Activated naive CD4-positive, alpha-beta T cell treated with anti-CD3 and anti-CD28 coated beads for 36 hours (primary cell): Measurements from ENCODE around the gene RAB1B. TPM values are rescaled to one million over a fixed set of nuclear protein-coding genes. Genes with fewer than 3 reads are reported as not detected.
"Not testable (repeated sequence)": the region's sequence is repeated elsewhere in the genome, so short reads cannot be mapped to it uniquely, and the experiment has no call there.

Experiments
- CTCF ChIA-PET: fragments of 350-600 bp; sonication (Branson Sonifier 250); formaldehyde crosslinking; loops from one replicate; lab custom pipeline; 2021; ENCODE audit warnings: antibody characterized with exemption; lab: Charles Lee
- DNase-seq: peaks from one replicate; pipeline ENCODE4 v3.0.0-alpha.2; 2020
- H3K27ac Mint-ChIP-seq: one replicate; pipeline ENCODE4 v1.8.0; 2021; ENCODE audit warnings: mild to moderate bottlenecking, mixed read lengths
- H3K27me3 Mint-ChIP-seq: one replicate; pipeline ENCODE4 v1.8.0; 2021; ENCODE audit warnings: low read depth, mixed read lengths
- H3K36me3 Mint-ChIP-seq: one replicate; pipeline ENCODE4 v1.8.0; 2021; ENCODE audit warnings: low read depth, mixed read lengths
- H3K4me1 Mint-ChIP-seq: one replicate; pipeline ENCODE4 v1.8.0; 2021; ENCODE audit warnings: low read depth, mixed read lengths
- H3K4me3 Mint-ChIP-seq: one replicate; pipeline ENCODE4 v1.8.0; 2021; ENCODE audit warnings: mild to moderate bottlenecking, moderate library complexity, mixed read lengths
- H3K9me3 Mint-ChIP-seq: one replicate; pipeline ENCODE4 v1.8.0; 2021; ENCODE audit warnings: mixed read lengths
- intact Hi-C: fragments of 100-400 bp; cut with micrococcal nuclease; formaldehyde crosslinking; loops from one replicate; pipeline ENCODE4 v1.15.1; 2023
- total RNA-seq, 2 experiments: library from RNA; stranded (reverse); gene quantifications; one replicate each; pipeline ENCODE4 v1.2.3, GENCODE V29; 2021

The RAB1B gene
- total RNA-seq, 2 experiments from 2014 or later: 112 to 115 TPM

GRCh38 chr11:66314561-66315497, 46.4 kb downstream of the RAB1B start:
- H3K4me3 Mint-ChIP-seq: no peak overlapping the region
- CTCF ChIA-PET: interaction anchor here (4.1 kb wide), 1 partner anchor 12 kb away, joined by 23 read pairs; no protein-coding TSS in a partner anchor
- no peaks in the 10 kb centered on the region for H3K36me3 Mint-ChIP-seq
- peaks cover 5% of the 10 kb centered on the region for H3K9me3 Mint-ChIP-seq
- DNase-seq: no peak
- H3K27ac Mint-ChIP-seq: peak overlapping the region; percentile 17
- H3K4me1 Mint-ChIP-seq: peaks cover 60% of the 10 kb centered on the region
- intact Hi-C loops: no loop called here
- H3K27me3 Mint-ChIP-seq: no peaks in the 10 kb centered on the region

DNA sequence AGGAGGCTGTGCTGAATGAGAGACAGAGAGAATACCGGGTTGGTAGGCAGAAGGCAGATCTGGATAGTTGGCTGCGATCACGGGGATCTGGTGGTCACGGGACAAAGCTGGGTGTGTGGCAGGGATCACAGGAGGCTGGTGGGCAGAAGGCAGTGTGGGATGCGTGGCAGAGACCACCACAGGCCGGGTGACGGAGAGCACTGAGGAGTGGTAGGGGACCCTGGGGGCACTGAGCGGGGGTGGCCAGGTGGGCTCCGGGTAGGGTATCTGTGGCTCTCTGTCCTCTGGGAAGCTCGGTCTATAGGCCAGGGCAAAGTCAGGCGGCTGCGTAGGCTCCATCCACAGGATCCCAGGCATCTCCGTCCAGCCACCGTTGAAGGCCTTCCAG, 47.1 kb downstream of the RAB1B start:
- Mint-ChIP-seq H3K27ac (no peak overlapping the region), H3K4me1 (peaks cover 65% of the 10 kb centered on the region), H3K27me3 (no peaks in the 10 kb centered on the region), H3K4me3 (no peak overlapping the region), H3K9me3 (peaks cover 10% of the 10 kb centered on the region), H3K36me3 (no peaks in the 10 kb centered on the region)
- CTCF ChIA-PET: interaction anchor here (1.8 kb wide), 1 partner anchor 74 kb away, joined by 3 read pairs; no protein-coding TSS in a partner anchor
- no peak for DNase-seq
- intact Hi-C loops: no loop called here

- Mint-ChIP-seq H3K4me3 (no peak overlapping the region), H3K27ac (no peak overlapping the region), H3K4me1 (peaks cover 65% of the 10 kb centered on the region), H3K36me3 (no peaks in the 10 kb centered on the region), H3K27me3 (no peaks in the 10 kb centered on the region), H3K9me3 (peaks cover 10% of the 10 kb centered on the region)
- no peak for DNase-seq
- CTCF ChIA-PET: interaction anchor here (1.3 to 1.8 kb wide), 2 partner anchors 13 to 73 kb away, joined by 3 to 4 read pairs; no protein-coding TSS in a partner anchor
- intact Hi-C loops: no loop called here
Measured at GRCh38 chr11:66315921-66316811, 47.7 kb downstream of the RAB1B start.

GRCh38 chr11:66316849-66317251, 48.4 kb downstream of the RAB1B start, which contains the start of gene CD248:
Gene CD248, minus strand, starts transcription at chr11:66317044. Its CDS starts 17 bp downstream, at chr11:66317027.
- Mint-ChIP-seq H3K9me3 (peaks cover 10% of the 10 kb centered on the region), H3K27me3 (no peaks in the 10 kb centered on the region), H3K36me3 (no peaks in the 10 kb centered on the region), H3K4me3 (peak within 1 kb of the TSS; percentile 53), H3K27ac (peak within 1 kb of the TSS; percentile 93), H3K4me1 (peaks cover 65% of the 10 kb centered on the region)
- intact Hi-C loops: no loop called here
- no peak for DNase-seq
- CTCF ChIA-PET: interaction anchor here (0.6 to 1.8 kb wide), 4 partner anchors 12 to 114 kb away, joined by 3 to 4 read pairs (median 4); no protein-coding TSS in a partner anchor

DNA sequence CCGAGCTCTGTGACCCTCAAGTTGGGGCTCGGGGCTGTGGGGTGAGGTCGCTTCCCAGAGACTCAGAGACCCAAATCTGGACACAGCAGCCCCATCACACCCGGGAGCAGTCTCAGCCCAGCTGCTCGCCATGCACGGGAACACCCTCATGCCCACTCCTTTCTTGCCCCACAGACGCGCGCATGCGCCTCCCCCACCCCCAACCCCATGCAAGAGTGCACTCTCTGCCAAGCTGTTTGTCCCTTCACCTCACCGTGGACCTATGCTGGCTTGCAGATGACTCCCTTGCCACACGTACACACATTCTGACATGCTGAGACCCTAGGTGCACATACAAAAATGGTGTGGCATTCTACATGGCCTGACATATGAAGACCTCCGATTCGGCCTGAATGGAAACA, 48.9 kb downstream of the RAB1B start:
- H3K27ac Mint-ChIP-seq: peak overlapping the region; percentile 93
- peaks cover 65% of the 10 kb centered on the region for H3K4me1 Mint-ChIP-seq
- peak overlapping the region; percentile 53 for H3K4me3 Mint-ChIP-seq
- no peaks in the 10 kb centered on the region for H3K27me3 Mint-ChIP-seq
- H3K36me3 Mint-ChIP-seq: no peaks in the 10 kb centered on the region
- intact Hi-C loops: no loop called here
- CTCF ChIA-PET: interaction anchor here (0.6 to 1.8 kb wide), 5 partner anchors 12 to 113 kb away, joined by 3 to 4 read pairs (median 3); partner anchors contain the start of gene BRMS1
- DNase-seq: peak; percentile 56
- H3K9me3 Mint-ChIP-seq: peaks cover 10% of the 10 kb centered on the region

- intact Hi-C loops: loop anchor here (1.0 kb wide), 1 partner anchor 8 kb away; no protein-coding TSS in a partner anchor
- DNase-seq: peak; percentile 71
- Mint-ChIP-seq H3K4me1 (peaks cover 66% of the 10 kb centered on the region), H3K4me3 (peak overlapping the region; percentile 53), H3K27ac (peak overlapping the region; percentile 93), H3K9me3 (peaks cover 10% of the 10 kb centered on the region), H3K27me3 (no peaks in the 10 kb centered on the region), H3K36me3 (no peaks in the 10 kb centered on the region)
- CTCF ChIA-PET: interaction anchor here (1.0 to 1.3 kb wide), 3 partner anchors 9 to 27 kb away, joined by 3 to 5 read pairs (median 4); partner anchors contain the start of gene BRMS1
Measured at GRCh38 chr11:66317723-66318599, 49.5 kb downstream of the RAB1B start.

DNA sequence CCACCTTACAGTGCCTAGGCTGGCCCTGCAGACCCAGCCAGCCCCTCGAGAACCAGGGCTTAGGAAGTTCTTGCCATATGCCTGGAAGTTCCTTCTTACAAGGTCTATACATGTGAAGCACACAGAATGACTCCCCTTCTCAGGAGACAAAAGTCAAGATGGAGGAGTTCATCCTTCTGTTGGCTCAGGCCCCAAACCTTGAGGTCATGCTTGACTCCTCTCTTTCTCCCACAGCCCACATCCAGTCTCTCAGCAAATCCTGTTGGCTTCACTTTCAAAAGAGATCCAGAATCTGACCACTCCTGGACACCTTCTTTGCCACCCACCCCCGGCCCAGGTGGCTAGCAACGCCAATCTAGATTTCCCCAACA, 50.1 kb downstream of the RAB1B start:
- no peak for DNase-seq
- H3K27me3 Mint-ChIP-seq: no peaks in the 10 kb centered on the region
- peaks cover 62% of the 10 kb centered on the region for H3K4me1 Mint-ChIP-seq
- H3K36me3 Mint-ChIP-seq: no peaks in the 10 kb centered on the region
- no peak overlapping the region for H3K4me3 Mint-ChIP-seq
- CTCF ChIA-PET: interaction anchor here (1.0 to 1.3 kb wide), 2 partner anchors 8 to 26 kb away, joined by 3 to 5 read pairs; partner anchors contain the start of gene BRMS1
- peaks cover 10% of the 10 kb centered on the region for H3K9me3 Mint-ChIP-seq
- intact Hi-C loops: loop anchor here (1.0 kb wide), 1 partner anchor 8 kb away; no protein-coding TSS in a partner anchor
- peak overlapping the region; percentile 93 for H3K27ac Mint-ChIP-seq

- DNase-seq, CTCF ChIA-PET, H3K36me3 Mint-ChIP-seq, H3K4me3 Mint-ChIP-seq, H3K27me3 Mint-ChIP-seq, H3K27ac Mint-ChIP-seq, intact Hi-C loops: not testable (repeated sequence)
- H3K4me1 Mint-ChIP-seq: peaks cover 55% of the 10 kb centered on the region
- peaks cover 10% of the 10 kb centered on the region for H3K9me3 Mint-ChIP-seq
Measured at GRCh38 chr11:66320289-66320688, 51.9 kb downstream of the RAB1B start.

DNA sequence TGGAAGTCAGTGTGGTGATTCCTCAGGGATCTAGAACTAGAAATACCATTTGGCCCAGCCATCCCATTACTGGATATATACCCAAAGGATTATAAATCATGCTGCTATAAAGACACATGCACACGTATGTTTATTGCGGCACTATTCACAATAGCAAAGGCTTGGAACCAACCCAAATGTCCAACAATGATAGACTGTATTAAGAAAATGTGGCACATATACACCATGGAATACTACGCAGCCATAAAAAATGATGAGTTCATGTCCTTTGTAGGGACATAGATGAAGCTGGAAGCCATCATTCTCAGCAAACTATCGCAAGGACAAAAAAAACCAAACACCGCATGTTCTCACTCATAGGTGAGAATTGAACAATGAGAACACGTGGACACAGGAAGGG, 52.3 kb downstream of the RAB1B start:
- intact Hi-C loops, DNase-seq, CTCF ChIA-PET, H3K4me3 Mint-ChIP-seq, H3K27ac Mint-ChIP-seq, H3K27me3 Mint-ChIP-seq, H3K36me3 Mint-ChIP-seq: not testable (repeated sequence)
- H3K9me3 Mint-ChIP-seq: peaks cover 10% of the 10 kb centered on the region
- H3K4me1 Mint-ChIP-seq: peaks cover 51% of the 10 kb centered on the region

DNA sequence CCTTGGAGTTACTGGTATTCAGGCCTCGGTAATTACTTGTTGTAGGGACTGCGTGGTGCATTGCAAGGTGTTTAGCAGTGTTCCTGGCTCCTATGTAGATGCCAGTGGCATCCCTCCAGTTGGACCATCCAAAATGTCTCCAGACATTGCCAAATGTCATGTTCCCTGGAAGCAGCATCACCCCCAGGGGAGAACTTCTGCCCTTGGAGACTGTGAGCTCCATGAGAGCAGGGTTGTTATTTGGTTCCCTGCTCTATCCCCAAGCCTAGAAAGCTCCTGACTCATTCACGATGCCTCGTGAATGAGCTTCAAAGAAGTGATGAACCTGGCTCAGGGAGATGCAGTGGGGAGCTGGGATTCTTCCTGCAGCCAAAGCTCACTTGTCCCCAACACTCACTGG, 53.2 kb downstream of the RAB1B start:
- DNase-seq: no peak
- H3K36me3 Mint-ChIP-seq: no peaks in the 10 kb centered on the region
- peaks cover 10% of the 10 kb centered on the region for H3K9me3 Mint-ChIP-seq
- H3K4me3 Mint-ChIP-seq: no peak overlapping the region
- H3K27ac Mint-ChIP-seq: no peak overlapping the region
- no peaks in the 10 kb centered on the region for H3K27me3 Mint-ChIP-seq
- intact Hi-C loops: no loop called here
- peaks cover 52% of the 10 kb centered on the region for H3K4me1 Mint-ChIP-seq
- CTCF ChIA-PET: interaction anchor here (0.5 to 2.0 kb wide), 2 partner anchors 9 to 1046 kb away, joined by 3 to 14 read pairs; no protein-coding TSS in a partner anchor
